ENCODE results near the gene GLYATL1. TPM values are rescaled to one million over a fixed set of nuclear protein-coding genes. Genes with fewer than 3 reads are reported as not detected.
A peak's percentile ranks its signal among the peaks of the same experiment; 100 is the strongest.

Gene GLYATL1
- total RNA-seq, 1 donor from 2014 or later, result 1.9 TPM

DNA sequence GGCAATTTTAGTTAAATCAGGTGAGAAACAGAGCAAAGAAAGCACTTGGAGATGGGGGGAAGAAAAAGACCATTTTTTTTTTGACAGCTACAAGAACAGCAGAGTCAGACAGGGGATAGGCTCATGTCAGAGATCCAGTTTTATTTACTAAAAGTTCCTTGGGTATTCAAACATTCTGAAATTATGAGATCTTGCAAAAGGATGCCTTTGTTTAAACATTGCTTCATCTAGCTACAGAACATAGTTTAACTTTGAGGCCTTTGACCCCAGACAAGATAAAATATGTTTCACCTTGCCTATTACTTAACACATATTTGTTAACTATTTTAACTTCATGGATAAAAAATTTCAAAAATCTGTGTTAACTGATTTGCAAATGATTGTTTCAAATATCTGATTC is 6.4 kb downstream of the GLYATL1 start:
- no peak overlapping the region for H3K27ac Mint-ChIP-seq (ENCODE audit: unreplicated experiment)
- no peak for DNase-seq (ENCODE audit: low read depth, low spot score)
- H3K36me3 Mint-ChIP-seq (ENCODE audit: low read depth), result no peaks in the 10 kb centered on the region
- TF ChIP-seq, protein P1, sequence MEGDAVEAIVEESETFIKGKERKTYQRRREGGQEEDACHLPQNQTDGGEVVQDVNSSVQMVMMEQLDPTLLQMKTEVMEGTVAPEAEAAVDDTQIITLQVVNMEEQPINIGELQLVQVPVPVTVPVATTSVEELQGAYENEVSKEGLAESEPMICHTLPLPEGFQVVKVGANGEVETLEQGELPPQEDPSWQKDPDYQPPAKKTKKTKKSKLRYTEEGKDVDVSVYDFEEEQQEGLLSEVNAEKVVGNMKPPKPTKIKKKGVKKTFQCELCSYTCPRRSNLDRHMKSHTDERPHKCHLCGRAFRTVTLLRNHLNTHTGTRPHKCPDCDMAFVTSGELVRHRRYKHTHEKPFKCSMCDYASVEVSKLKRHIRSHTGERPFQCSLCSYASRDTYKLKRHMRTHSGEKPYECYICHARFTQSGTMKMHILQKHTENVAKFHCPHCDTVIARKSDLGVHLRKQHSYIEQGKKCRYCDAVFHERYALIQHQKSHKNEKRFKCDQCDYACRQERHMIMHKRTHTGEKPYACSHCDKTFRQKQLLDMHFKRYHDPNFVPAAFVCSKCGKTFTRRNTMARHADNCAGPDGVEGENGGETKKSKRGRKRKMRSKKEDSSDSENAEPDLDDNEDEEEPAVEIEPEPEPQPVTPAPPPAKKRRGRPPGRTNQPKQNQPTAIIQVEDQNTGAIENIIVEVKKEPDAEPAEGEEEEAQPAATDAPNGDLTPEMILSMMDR (conservative IDR thresholded peaks at IDR 0.05), result no peak
- H3K4me1 Mint-ChIP-seq, result no peaks in the 10 kb centered on the region
- no peak overlapping the region for H3K4me3 Mint-ChIP-seq
- H3K27me3 Mint-ChIP-seq (ENCODE audit: low read depth), result no peaks in the 10 kb centered on the region
- no peaks in the 10 kb centered on the region for H3K9me3 Mint-ChIP-seq

DNA sequence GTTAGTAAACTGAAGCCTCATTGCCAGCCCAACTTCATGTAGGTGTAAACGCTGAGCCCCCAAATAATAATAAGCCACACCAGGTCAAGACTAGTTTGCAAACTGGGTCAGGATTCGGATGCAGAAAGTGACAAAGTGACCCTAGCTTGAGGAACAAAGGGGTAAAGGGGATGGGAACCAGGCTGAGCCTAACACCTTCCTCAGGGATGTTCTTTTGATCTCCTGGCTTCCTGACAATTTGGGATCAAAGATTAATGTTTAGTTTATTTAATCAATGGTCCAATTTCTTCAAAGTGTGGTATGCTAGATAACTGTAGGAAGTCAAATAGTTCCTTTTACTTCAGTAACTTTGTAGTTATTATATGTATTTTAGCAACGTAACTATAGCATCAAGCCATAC is 9.9 kb downstream of the GLYATL1 start:
- Mint-ChIP-seq H3K4me1 (no peaks in the 10 kb centered on the region), H3K27me3 (ENCODE audit: low read depth) (no peaks in the 10 kb centered on the region), H3K27ac (ENCODE audit: unreplicated experiment) (no peak overlapping the region), H3K4me3 (no peak overlapping the region), H3K9me3 (no peaks in the 10 kb centered on the region), H3K36me3 (ENCODE audit: low read depth) (no peaks in the 10 kb centered on the region)
- TF ChIP-seq, protein P1 (conservative IDR thresholded peaks at IDR 0.05), result no peak
- no peak for DNase-seq (ENCODE audit: low read depth, low spot score)

DNA sequence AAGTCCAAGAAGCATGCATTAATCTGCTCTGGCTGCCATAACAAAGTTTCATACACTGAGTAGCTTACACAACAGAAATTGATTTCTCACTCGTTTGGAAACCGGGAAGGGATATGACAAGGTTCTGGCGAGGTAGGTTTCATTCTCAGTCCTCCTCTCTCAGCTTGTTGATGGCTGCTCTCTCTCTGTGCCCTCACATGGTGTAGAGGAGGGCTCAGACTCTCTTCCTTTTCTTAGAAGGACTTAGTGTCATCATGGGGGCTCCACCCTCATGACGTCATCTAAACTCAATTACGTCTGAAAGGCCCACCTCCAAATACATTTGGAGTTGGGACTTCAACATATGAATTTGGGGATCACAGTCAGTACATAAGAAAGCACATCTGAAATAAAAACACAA is 18.6 kb downstream of the GLYATL1 start:
- DNase-seq (ENCODE audit: low read depth, low spot score), result no peak
- Mint-ChIP-seq H3K27me3 (ENCODE audit: low read depth) (no peaks in the 10 kb centered on the region), H3K27ac (ENCODE audit: unreplicated experiment) (no peak overlapping the region), H3K4me1 (no peaks in the 10 kb centered on the region), H3K4me3 (no peak overlapping the region), H3K9me3 (no peaks in the 10 kb centered on the region), H3K36me3 (ENCODE audit: low read depth) (no peaks in the 10 kb centered on the region)
- TF ChIP-seq, protein P1 (conservative IDR thresholded peaks at IDR 0.05), result no peak

DNA sequence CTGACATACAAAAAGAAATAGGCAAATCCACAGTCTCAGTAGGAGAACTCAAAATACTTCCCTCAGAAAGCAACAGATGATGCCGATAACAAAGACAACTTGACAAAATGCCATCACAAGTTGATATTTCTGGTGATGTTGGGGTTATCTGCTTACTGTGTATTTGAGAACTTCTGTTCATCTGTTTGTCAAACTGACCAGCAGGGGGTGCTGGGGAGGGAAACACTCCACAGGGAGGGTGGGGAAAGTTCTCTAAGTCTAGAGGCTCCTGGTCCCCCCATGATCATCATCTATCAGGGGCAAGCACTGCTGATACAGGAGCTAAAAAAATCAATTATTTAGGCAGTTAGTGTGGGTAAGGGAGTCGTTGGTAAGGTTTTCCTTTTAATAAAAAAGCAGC is 19.2 kb downstream of the GLYATL1 start:
- Mint-ChIP-seq H3K4me3 (no peak overlapping the region), H3K4me1 (no peaks in the 10 kb centered on the region), H3K27me3 (ENCODE audit: low read depth) (peaks cover 4% of the 10 kb centered on the region), H3K27ac (ENCODE audit: unreplicated experiment) (no peak overlapping the region), H3K36me3 (ENCODE audit: low read depth) (no peaks in the 10 kb centered on the region), H3K9me3 (no peaks in the 10 kb centered on the region)
- TF ChIP-seq, protein P1 (conservative IDR thresholded peaks at IDR 0.05), result peak; percentile 48
- no peak for DNase-seq (ENCODE audit: low read depth, low spot score)

DNA sequence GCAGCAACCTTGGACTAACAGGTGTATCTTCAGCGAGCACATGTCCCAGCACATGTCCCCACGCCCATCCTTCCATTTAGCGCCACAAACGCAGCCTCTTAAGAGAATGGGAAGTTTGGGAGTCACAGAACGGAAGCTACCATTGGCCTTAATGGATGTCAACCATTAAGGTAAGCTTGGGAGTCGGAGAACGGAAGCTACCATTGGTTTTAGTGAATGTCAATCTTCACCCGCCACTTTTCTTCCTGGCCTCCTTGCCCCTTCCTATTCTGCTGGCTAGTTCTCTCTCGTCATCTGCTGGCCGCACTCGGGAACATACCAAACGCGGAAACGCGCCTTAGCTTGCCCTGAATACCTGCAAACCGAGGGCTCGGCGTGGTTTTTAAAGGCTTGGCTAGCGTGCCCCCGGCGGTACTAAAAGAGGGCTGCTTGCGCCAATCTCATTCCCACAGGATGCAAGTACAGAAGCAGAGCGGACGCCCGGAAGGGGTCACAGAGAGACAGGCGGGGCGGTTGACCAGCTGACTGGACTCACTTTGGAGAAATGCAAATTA is 24.3 kb downstream of the GLYATL1 start:
- Mint-ChIP-seq H3K4me1 (no peaks in the 10 kb centered on the region), H3K4me3 (peak overlapping the region; percentile 46), H3K27me3 (ENCODE audit: low read depth) (peaks cover 10% of the 10 kb centered on the region), H3K9me3 (no peaks in the 10 kb centered on the region), H3K27ac (ENCODE audit: unreplicated experiment) (no peak overlapping the region), H3K36me3 (ENCODE audit: low read depth) (no peaks in the 10 kb centered on the region)
- no peak for DNase-seq (ENCODE audit: low read depth, low spot score)
- TF ChIP-seq, protein P1 (conservative IDR thresholded peaks at IDR 0.05), result no peak
